Calu3 (cell line): ENCODE data around the gene RALGPS1. TPM values are rescaled to one million over a fixed set of nuclear protein-coding genes. Genes with fewer than 3 reads are reported as not detected.

Source experiments
- BruUV-seq: library from RNA; stranded (reverse); fragments of 400-500 nt; replicated peaks from 2 replicates; lab custom pipeline; 2021; lab: Mats Ljungman, UMichigan
- CTCF ChIA-PET: fragments of 300-600 bp; sonication (Branson Sonifier 250); formaldehyde crosslinking; loops from one replicate; lab custom pipeline; 2022; ENCODE audit warnings: antibody characterized with exemption; lab: Charles Lee
- DNase-seq: peaks from one replicate; pipeline ENCODE4 v3.0.0; 2022
- H3K27ac Mint-ChIP-seq: one replicate; pipeline ENCODE4 v1.8.0; 2022; ENCODE audit warnings: mixed read lengths; ENCODE audit not compliant: unreplicated experiment
- H3K27me3 Mint-ChIP-seq: one replicate; pipeline ENCODE4 v1.8.0; 2022; ENCODE audit warnings: mixed read lengths; ENCODE audit not compliant: unreplicated experiment
- H3K36me3 Mint-ChIP-seq: one replicate; pipeline ENCODE4 v1.8.0; 2022; ENCODE audit warnings: mild to moderate bottlenecking, moderate library complexity, mixed read lengths; ENCODE audit not compliant: insufficient read depth, unreplicated experiment
- H3K4me1 Mint-ChIP-seq: one replicate; pipeline ENCODE4 v1.8.0; 2022; ENCODE audit warnings: mild to moderate bottlenecking, low read depth, mixed read lengths; ENCODE audit not compliant: unreplicated experiment
- H3K4me3 Mint-ChIP-seq: one replicate; pipeline ENCODE4 v1.8.0; 2022; ENCODE audit warnings: mild to moderate bottlenecking, low read depth, moderate library complexity, mixed read lengths; ENCODE audit not compliant: unreplicated experiment
- H3K9me3 Mint-ChIP-seq: one replicate; pipeline ENCODE4 v1.8.0; 2022; ENCODE audit warnings: low read depth, mixed read lengths; ENCODE audit not compliant: unreplicated experiment
- CTCF ChIP-seq: fragments of 200-600 bp; IDR thresholded peaks from one replicate; pipeline ENCODE4 v1.8.0; 2022; ENCODE audit warnings: antibody characterized with exemption; ENCODE audit not compliant: unreplicated experiment
- intact Hi-C: fragments of 100-400 bp; cut with micrococcal nuclease; formaldehyde crosslinking; loops from one replicate; pipeline ENCODE4 v1.10.0; 2022; ENCODE audit not compliant: unreplicated experiment
- total RNA-seq: library from RNA; stranded (reverse); gene quantifications from 2 replicates; pipeline ENCODE4 v1.2.3, GENCODE V29; 2022

RALGPS1 gene
- total RNA-seq, 1 experiment from 2014 or later, result 8.3 TPM

- no peak for TF ChIP-seq CTCF
- no TSS peak for BruUV-seq
- intact Hi-C loops, result no loop called here
- H3K27me3 Mint-ChIP-seq, result peaks cover 8% of the 10 kb centered on the region
- peaks cover 6% of the 10 kb centered on the region for H3K9me3 Mint-ChIP-seq
- H3K4me1 Mint-ChIP-seq, result peaks cover 28% of the 10 kb centered on the region
- no peak for DNase-seq
- H3K4me3 Mint-ChIP-seq, result no peak overlapping the region
- H3K27ac Mint-ChIP-seq, result no peak overlapping the region
- H3K36me3 Mint-ChIP-seq, result no peaks in the 10 kb centered on the region
- CTCF ChIA-PET, result no interaction called here
Measured at GRCh38 chr9:127074561-127075548, 160.3 kb downstream of the RALGPS1 start.

- H3K27me3 Mint-ChIP-seq, result peaks cover 8% of the 10 kb centered on the region
- no peak for DNase-seq
- BruUV-seq, result no TSS peak
- H3K9me3 Mint-ChIP-seq, result peaks cover 6% of the 10 kb centered on the region
- CTCF ChIA-PET, result interaction anchor here (0.6 kb wide), 1 partner anchor 11 kb away, joined by 4 read pairs; no protein-coding TSS in a partner anchor
- H3K4me1 Mint-ChIP-seq, result peaks cover 28% of the 10 kb centered on the region
- H3K4me3 Mint-ChIP-seq, result no peak overlapping the region
- intact Hi-C loops, result no loop called here
- no peak overlapping the region for H3K27ac Mint-ChIP-seq
- TF ChIP-seq CTCF, result no peak
- H3K36me3 Mint-ChIP-seq, result no peaks in the 10 kb centered on the region
Measured at GRCh38 chr9:127075624-127076372, 161.2 kb downstream of the RALGPS1 start.

GRCh38 chr9:127076860-127077643 lies 162.5 kb downstream of the RALGPS1 start:
- Mint-ChIP-seq H3K9me3 (peaks cover 6% of the 10 kb centered on the region), H3K36me3 (no peaks in the 10 kb centered on the region), H3K27me3 (peaks cover 8% of the 10 kb centered on the region), H3K4me1 (peaks cover 28% of the 10 kb centered on the region), H3K27ac (no peak overlapping the region), H3K4me3 (no peak overlapping the region)
- intact Hi-C loops, result no loop called here
- no TSS peak for BruUV-seq
- no peak for TF ChIP-seq CTCF
- CTCF ChIA-PET, result no interaction called here
- DNase-seq, result no peak

GRCh38 chr9:127077644-127077946 lies 163.0 kb downstream of the RALGPS1 start:
- H3K27me3 Mint-ChIP-seq, result peaks cover 8% of the 10 kb centered on the region
- no peak overlapping the region for H3K27ac Mint-ChIP-seq
- H3K4me3 Mint-ChIP-seq, result no peak overlapping the region
- no TSS peak for BruUV-seq
- peaks cover 3% of the 10 kb centered on the region for H3K9me3 Mint-ChIP-seq
- no peak for DNase-seq
- peaks cover 28% of the 10 kb centered on the region for H3K4me1 Mint-ChIP-seq
- intact Hi-C loops, result no loop called here
- no peak for TF ChIP-seq CTCF
- CTCF ChIA-PET, result interaction anchor here (0.7 kb wide), 1 partner anchor 1642 kb away, joined by 3 read pairs; no protein-coding TSS in a partner anchor
- H3K36me3 Mint-ChIP-seq, result no peaks in the 10 kb centered on the region
